Fibroblast of lung (primary cell): ENCODE data around the gene OR6T1. TPM values are rescaled to one million over a fixed set of nuclear protein-coding genes. Genes with fewer than 3 reads are reported as not detected.

Source experiments
- DNase-seq, 2 donors: peaks; one replicate each; pipeline versions ENCODE4 v3.0.0 to v3.0.0-alpha.2; 2010; ENCODE audit warnings: low read depth in 2 of 2
- H2AFZ ChIP-seq: 2 replicates; pipeline ENCODE4 v1.5.1; 2012; ENCODE audit warnings: low read length, control low read depth, inconsistent platforms
- H3K27ac ChIP-seq: 2 replicates; pipeline ENCODE4 v1.5.1; 2011; ENCODE audit warnings: low read length, control low read depth; ENCODE audit not compliant: insufficient read depth
- H3K27me3 ChIP-seq: 2 replicates; pipeline ENCODE4 v1.5.1; 2011; ENCODE audit warnings: mild to moderate bottlenecking, low read length; ENCODE audit not compliant: control insufficient read depth, insufficient read depth
- H3K36me3 ChIP-seq: 2 replicates; pipeline ENCODE4 v1.5.1; 2011; ENCODE audit warnings: low read length; ENCODE audit not compliant: control insufficient read depth, insufficient read depth
- H3K4me1 ChIP-seq: 2 replicates; pipeline ENCODE4 v1.5.1; 2011; ENCODE audit warnings: low read length; ENCODE audit not compliant: control insufficient read depth, insufficient read depth; ENCODE audit errors: extremely low read depth
- H3K4me2 ChIP-seq: 2 replicates; pipeline ENCODE4 v1.5.1; 2011; ENCODE audit warnings: low read length, control low read depth; ENCODE audit not compliant: insufficient read depth; ENCODE audit errors: extremely low read depth
- H3K4me3 ChIP-seq, 4 experiments: fragments of 200-600 bp in 1 of 4; sonication (generic) in 1 of 4; replicated peaks in 1 of 4; 2 replicates each; pipeline ENCODE4 v1.5.1; 2011 to 2016; ENCODE audit warnings: low read length in 4 of 4, low read depth in 3 of 4, mild to moderate bottlenecking in 3 of 4, control low read depth in 2 of 4, inconsistent platforms in 1 of 4, mixed read lengths in 1 of 4; ENCODE audit not compliant: insufficient read depth in 1 of 4; ENCODE audit errors: control extremely low read depth in 1 of 4
- H3K79me2 ChIP-seq: 2 replicates; pipeline ENCODE4 v1.5.1; 2012; ENCODE audit warnings: mild to moderate bottlenecking, low read length, inconsistent platforms; ENCODE audit not compliant: control insufficient read depth, insufficient read depth
- H3K9ac ChIP-seq: 2 replicates; pipeline ENCODE4 v1.5.1; 2011; ENCODE audit warnings: mild to moderate bottlenecking, low read length, control low read depth; ENCODE audit not compliant: insufficient read depth
- H3K9me3 ChIP-seq: 2 replicates; pipeline ENCODE4 v1.5.1; 2012; ENCODE audit warnings: low read depth, low read length; ENCODE audit not compliant: control insufficient read depth, insufficient read depth
- H4K20me1 ChIP-seq: 2 replicates; pipeline ENCODE4 v1.5.1; 2011; ENCODE audit warnings: low read length; ENCODE audit not compliant: control insufficient read depth, insufficient read depth; ENCODE audit errors: extremely low read depth
- CTCF ChIP-seq, 2 donors: IDR thresholded peaks in 1 of 2; conservative IDR thresholded peaks in 1 of 2; 1 replicate in 1 of 2; 2 replicates in 1 of 2; pipeline ENCODE4 v1.5.1; 2011 to 2012; ENCODE audit warnings: low read length in 2 of 2, control low read depth in 1 of 2, inconsistent platforms in 1 of 2, low read depth in 1 of 2, mild to moderate bottlenecking in 1 of 2
- EZH2 ChIP-seq: IDR thresholded peaks from 2 replicates; pipeline ENCODE4 v1.5.1; 2012; ENCODE audit warnings: low read length, control low read depth, mild to moderate bottlenecking; ENCODE audit errors: missing control alignments
- polyA plus RNA-seq, 2 donors: library from polyadenylated mRNA; depleted of rRNA in 1 of 2; stranded (reverse) in 1 of 2; unstranded in 1 of 2; fragments of >200 nt; gene quantifications; 2 replicates each; pipeline ENCODE4 v1.2.1, GENCODE V29; 2011 to 2012; ENCODE audit warnings: missing spikeins in 1 of 2
- total RNA-seq: library from RNA; depleted of rRNA; stranded (reverse); fragments of >200 nt; gene quantifications from 2 replicates; pipeline ENCODE4 v1.2.1, GENCODE V29; 2014

Gene OR6T1
- total and polyA plus RNA-seq, 2 donors (not counting 1 experiment from before 2014, with no cell fraction given) = not detected

GRCh38 chr11:123924027-123924426 is 19.6 kb downstream of the OR6T1 start:
- no peaks in the 10 kb centered on the region for H3K4me1 ChIP-seq
- TF ChIP-seq EZH2 = no peak
- no peaks in the 10 kb centered on the region for H3K9me3 ChIP-seq
- H2AFZ ChIP-seq = no peak overlapping the region
- no peaks in the 10 kb centered on the region for H3K79me2 ChIP-seq
- no peak for DNase-seq
- no peak overlapping the region for H3K9ac ChIP-seq
- no peaks in the 10 kb centered on the region for H4K20me1 ChIP-seq
- no peak overlapping the region for H3K27ac ChIP-seq
- no peak overlapping the region for H3K4me2 ChIP-seq
- H3K36me3 ChIP-seq = no peaks in the 10 kb centered on the region
- no peaks in the 10 kb centered on the region for H3K27me3 ChIP-seq
- no peak overlapping the region for H3K4me3 ChIP-seq

- Histone ChIP-seq H3K79me2 (no peaks in the 10 kb centered on the region), H3K9me3 (no peaks in the 10 kb centered on the region), H3K4me1 (no peaks in the 10 kb centered on the region), H3K27ac (no peak overlapping the region), H3K9ac (no peak overlapping the region), H3K4me3 (no peak overlapping the region), H3K27me3 (no peaks in the 10 kb centered on the region), H3K36me3 (no peaks in the 10 kb centered on the region), H2AFZ (no peak overlapping the region), H3K4me2 (no peak overlapping the region), H4K20me1 (no peaks in the 10 kb centered on the region)
- DNase-seq = no peak
- TF ChIP-seq EZH2 = no peak
- TF ChIP-seq CTCF (conservative IDR thresholded peaks at IDR 0.05 in 1 of 2, IDR thresholded peaks at IDR 0.05 in 1 of 2; ENCODE audit: low read depth in 1 of 2, low read length in 2 of 2) = no peak
These were observed 22.7 kb downstream of the OR6T1 start for GRCh38 chr11:123920943-123921342.

GRCh38 chr11:123905826-123906225 is 37.8 kb downstream of the OR6T1 start:
- Histone ChIP-seq H3K9me3 (no peaks in the 10 kb centered on the region), H3K27ac (no peak overlapping the region), H3K27me3 (no peaks in the 10 kb centered on the region), H3K4me1 (no peaks in the 10 kb centered on the region), H3K79me2 (no peaks in the 10 kb centered on the region), H2AFZ (no peak overlapping the region), H4K20me1 (no peaks in the 10 kb centered on the region), H3K4me2 (no peak overlapping the region), H3K9ac (no peak overlapping the region), H3K4me3 (no peak overlapping the region), H3K36me3 (no peaks in the 10 kb centered on the region)
- no peak for DNase-seq
- TF ChIP-seq EZH2 = no peak
- no peak for TF ChIP-seq CTCF (conservative IDR thresholded peaks at IDR 0.05 in 1 of 2, IDR thresholded peaks at IDR 0.05 in 1 of 2; ENCODE audit: low read depth in 1 of 2, low read length in 2 of 2)
